NCI-H446 (cell line): Measurements from ENCODE around the gene SUSD4.
A peak's percentile ranks its signal among the peaks of the same experiment; 100 is the strongest.
"Not testable (repeated sequence)": the region's sequence is repeated elsewhere in the genome, so short reads cannot be mapped to it uniquely, and the experiment has no call there.

Source experiments
- DNase-seq, 2 experiments: peaks; one replicate each; lab custom pipeline; 2025; lab: John Stamatoyannopoulos, UW

The SUSD4 gene

DNA sequence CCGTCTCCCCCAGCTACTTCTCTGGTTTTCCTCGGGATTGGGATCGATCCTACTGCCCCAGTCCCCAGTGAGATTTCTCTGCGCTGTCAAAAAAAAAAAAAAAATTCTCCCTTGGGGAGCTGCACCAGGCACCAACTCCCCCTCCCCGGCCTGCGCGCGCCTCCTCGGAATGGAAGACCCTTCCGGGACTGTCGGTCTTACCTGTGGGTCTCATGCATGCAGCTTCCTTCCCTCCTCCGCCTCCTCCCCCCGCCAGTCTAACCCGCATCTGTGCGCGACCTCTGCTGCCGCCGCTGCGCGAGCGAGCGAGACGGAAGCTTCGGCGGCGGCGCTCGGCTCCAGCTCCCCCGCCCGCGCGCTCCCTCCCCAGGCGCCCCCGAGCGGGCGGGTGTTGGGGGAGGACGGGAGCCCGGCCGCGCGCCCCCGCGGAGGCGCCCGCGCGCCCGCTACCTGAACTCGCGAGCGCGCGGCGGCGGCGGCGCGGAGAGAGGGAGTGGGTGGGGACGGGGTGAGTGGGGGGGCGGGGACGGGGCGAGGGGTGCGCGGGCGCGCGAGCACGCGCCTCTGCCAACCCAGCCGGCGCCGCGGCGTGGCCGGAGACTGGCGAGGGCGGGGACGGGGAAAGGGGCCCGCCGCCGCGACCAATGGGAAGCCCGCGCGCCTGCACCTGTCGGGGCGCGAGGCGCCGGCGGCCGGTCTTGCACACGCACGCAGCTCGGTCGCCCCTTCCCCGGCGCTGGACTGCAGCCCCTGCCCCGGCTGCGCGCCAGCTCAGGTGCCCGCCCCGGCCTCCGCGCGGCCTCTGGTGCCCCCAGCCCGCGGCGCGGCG, at the start of gene SUSD4:
Gene SUSD4 (minus strand): TSS at position 321 of the 829 bp plus-strand sequence. CDS start 751 bp downstream, outside the sequence.
- DNase-seq = peak; percentile 23 to 91

- no peak for DNase-seq
Measured at GRCh38 chr1:223413216-223413615, 49.2 kb upstream of the SUSD4 start.

DNA sequence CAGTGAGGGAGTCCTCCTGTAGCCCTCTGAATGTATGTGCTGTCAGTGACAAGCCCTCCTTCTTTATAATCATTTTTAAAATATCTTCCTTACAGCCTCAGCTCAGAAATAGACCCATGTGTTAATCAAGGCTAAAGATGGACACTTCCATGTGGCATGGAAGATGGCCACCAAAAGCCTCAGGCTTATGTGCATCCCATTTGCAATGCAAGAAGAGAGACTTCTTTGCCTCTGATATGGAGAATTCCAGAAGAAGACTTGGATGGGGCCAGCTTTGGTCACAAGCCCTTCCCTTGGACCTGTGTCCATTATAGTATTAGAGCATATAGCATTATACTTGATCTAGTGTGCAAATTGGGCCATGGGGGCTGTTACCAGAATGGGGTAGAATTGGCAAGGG, 47.7 kb upstream of the SUSD4 start:
- DNase-seq = no peak

GRCh38 chr1:223411309-223411708, 47.3 kb upstream of the SUSD4 start:
- DNase-seq = no peak

- no peak for DNase-seq
Measured at GRCh38 chr1:223410036-223410435, 46.1 kb upstream of the SUSD4 start.

DNA sequence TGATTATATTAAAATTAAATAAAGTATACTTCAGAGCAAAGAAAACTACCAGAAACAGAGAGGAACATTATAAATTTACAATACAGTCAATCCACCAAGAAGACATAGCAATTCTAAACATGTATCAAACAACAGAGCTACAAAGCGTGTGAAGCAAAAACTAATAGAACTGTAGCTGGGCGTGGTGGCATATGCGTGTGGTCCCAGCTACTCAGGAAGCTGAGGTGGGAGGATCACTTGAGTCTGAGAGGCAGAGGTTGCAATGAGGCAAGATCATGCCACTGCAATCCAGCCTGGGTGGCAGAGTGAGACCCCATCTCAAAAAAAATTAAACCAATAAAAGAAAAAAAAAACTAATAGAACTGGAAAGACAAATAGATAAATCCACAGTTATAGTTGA, 41.5 kb upstream of the SUSD4 start:
- no peak for DNase-seq

- peak in 1 of 2 experiments; percentile 19 for DNase-seq
Measured at GRCh38 chr1:223403184-223403815, 39.3 kb upstream of the SUSD4 start.

DNA sequence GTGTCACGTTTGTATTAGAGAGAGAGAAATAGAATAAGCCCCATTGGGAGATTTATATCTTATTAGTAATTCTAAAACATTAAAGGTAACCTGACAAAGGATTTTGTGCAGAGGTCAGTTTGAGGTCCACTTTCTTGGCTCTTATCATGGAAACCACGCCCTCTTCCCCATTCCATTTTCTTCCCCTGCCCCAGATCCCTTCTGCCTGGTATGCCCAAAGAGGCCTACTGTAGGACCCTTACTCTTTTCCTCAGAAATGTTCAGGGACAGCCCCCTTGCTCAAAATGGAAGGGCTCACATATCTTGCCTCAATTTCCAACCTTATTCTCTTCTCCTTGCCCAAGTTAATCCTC, 38.8 kb upstream of the SUSD4 start:
- no peak for DNase-seq

DNA sequence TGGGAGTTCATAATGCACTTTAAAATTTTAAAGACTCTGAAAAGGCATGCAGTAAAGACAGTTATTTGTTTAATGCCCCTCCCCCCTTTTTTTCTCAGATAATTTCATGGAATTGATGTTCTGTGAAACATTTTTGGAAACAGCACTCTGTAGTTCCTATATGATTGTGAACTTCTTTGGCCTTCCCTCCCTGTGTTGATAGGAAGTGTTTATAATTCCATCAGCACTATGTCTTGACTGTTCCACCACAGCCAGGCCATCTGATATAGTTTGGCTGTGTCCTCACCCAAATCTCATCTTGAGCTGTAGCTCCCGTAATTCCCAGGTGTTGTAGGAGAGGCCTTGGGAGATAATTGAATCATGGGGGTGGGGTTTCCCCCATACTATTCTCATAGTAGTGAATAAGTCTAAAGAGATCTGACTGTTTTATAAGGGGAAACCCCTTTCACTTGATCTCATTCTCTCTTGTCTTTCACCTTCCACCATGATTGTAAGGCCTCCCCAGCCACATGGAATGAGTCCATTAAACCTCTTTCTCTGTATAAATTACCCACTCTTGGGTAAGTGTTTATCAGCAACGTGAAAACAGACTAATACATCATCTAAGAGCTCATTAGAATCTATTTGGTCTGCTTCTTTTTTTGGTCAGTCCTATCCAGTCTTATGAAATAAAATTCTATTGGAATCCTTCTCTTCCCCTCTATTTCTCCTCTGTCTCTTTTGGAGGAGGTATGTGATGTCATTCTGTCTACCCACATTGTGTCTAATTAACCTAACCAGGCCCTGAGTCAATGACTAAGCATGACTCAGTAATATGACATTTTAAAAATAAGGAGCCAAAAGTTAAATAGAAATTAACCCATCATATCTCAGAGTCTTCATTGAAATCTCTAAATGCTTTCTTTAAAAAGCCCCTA, 38.2 kb upstream of the SUSD4 start:
- no peak for DNase-seq

- DNase-seq = not testable (repeated sequence)
Measured at GRCh38 chr1:223399393-223399792, 35.4 kb upstream of the SUSD4 start.

- no peak for DNase-seq
Measured at GRCh38 chr1:223394706-223395105, 30.7 kb upstream of the SUSD4 start.

- DNase-seq = no peak
Measured at GRCh38 chr1:223394242-223394641, 30.3 kb upstream of the SUSD4 start.

- no peak for DNase-seq
Measured at GRCh38 chr1:223393275-223394214, 29.6 kb upstream of the SUSD4 start, which contains the start of gene CCDC185. TSS of gene CCDC185 (plus strand) at chr1:223393415. CDS start at chr1:223393476, 61 bp downstream.

DNA sequence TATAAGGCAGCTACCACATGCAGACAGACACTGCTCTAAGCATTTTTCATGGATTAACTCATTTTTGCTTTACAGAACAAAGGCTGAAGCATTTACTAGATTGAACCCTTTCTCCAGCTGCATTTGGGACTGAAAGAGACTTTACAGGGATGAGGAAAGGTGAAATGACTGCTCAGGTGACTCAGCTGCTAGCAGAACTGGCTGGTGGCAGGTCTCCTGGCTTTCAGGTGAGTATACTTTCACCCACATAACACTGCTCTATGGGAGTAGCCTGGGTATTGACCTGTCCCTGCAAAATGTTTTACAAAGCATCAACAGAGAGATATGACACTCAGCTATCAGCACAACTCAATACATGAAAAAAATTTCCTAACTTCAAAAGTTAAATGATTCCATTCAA, 26.6 kb upstream of the SUSD4 start:
- no peak for DNase-seq

DNA sequence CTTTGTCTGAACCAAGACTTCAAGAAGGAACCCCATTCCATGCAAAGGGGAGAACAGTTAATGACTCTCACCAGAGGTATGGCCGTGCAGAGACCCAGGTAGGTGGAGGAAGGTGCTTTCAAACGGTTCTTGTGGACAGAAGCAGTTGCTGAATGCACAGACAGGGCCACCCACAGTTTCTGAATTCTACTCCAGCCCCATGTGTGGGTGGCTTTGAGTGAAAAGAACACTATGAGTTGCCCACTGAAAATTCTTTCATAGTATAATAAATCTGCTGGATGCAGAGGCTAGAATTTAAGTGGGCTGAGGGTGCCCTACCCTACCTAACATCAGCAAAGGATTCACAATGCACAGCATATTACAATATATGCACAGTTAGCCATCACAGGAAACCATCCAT, 22.0 kb upstream of the SUSD4 start:
- no peak for DNase-seq

GRCh38 chr1:223378754-223379153, 14.8 kb upstream of the SUSD4 start:
- no peak for DNase-seq

- no peak for DNase-seq
Measured at GRCh38 chr1:223374064-223374610, 10.2 kb upstream of the SUSD4 start.

DNA sequence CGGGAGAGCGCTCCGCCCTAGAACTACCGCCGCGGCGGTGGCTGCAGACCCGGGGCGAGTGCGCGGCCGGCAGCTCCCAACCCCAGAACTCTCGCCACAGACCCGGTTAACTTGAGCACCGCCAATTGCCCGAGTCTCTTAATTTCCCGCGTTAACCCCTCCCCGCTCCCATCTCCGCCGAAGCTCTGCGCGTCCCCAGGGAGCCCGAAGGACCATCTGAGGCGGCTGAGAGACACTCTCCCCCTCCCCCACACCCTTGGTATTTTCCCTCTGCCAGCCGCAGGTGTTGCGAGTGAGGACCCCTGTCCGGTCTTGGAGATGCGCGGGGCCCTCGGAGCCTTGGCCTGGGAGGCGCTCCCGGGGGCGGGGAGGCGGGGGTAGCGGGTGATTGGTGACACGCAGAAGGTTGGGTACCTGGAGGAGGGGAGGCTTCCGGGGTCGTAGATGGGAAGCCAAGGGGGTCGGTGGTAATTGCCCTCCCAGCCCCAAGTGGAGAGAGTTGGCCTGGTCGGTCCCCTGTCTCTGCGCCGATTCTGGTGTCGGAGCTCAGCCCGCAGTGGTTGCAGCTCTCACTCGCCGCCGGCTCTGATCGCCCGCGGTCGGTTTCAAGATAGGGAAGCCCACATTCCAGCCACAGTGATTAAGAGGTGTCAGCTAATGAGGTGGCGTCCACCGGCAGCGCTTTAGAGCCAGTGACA, 858 bp upstream of the SUSD4 start:
- DNase-seq = no peak

DNA sequence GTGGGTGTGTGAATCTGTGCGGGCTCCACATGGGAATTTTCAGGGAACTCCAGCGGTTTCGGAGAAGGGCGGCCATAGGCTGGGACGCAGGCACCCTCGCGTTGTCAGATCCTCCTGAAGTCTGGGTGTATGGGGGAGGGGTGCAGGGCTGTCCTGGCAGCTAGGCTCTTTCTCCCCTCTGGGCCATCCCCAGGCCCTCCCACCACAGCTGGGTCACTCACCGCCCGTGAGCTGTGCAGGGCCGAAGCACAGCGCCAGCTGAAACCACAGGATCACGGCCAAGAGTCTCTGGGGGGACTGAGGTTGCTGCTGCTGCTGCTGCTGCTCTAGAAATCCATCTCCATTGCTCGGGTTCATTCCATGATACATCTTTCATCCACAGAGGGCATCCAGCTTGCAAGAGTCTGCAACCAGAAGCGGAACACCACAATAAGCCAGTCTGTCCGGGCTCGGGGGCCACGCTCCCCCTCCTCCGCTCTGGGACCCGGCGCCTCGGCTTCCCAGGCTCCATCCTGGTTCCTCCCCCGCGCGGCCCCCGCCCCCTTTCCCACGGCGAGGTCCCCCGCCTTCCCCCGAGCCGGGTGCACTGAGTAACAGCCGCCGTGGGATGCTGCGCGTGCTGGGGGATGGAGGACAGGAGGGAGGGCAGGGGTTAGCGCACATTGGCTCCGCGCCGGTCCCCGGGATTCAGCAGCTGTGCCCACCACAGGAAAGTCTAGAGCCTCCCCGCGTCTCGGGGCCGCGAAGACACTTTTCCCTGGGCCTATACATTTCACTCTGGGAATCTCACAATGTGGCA, 720 bp downstream of the SUSD4 start:
- peak; percentile 29 to 59 for DNase-seq
